CD1c-positive myeloid dendritic cell (primary cell): ENCODE results near the gene MYL4.

Experiments used
- DNase-seq: peaks from one replicate; pipeline ENCODE4 v3.0.0-alpha.2; 2016; ENCODE audit errors: extremely low spot score

MYL4 gene

DNA sequence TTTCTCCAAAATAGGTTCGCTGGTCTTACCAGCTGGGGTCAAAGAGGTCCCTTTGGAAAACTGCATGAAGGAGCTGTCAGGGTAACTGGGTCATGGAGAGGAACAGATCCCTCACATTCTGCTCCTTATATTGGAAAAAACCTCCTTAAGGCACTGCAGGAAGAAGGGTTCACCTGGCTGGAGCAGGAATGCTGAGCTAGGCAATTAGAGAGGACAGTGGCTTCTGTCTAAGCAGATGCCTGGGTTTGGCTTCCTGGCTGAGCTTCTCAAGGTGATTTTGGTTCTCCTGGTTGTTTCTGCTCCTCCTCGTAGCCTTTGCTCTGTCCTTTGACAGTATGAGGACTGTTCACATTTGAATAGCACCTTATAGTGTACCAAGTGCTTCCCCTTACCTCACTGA, 64.1 kb downstream of the MYL4 start:
- DNase-seq, result no peak
